GM12878 (cell line): ENCODE measurements around the gene SP3. TPM values are rescaled to one million over a fixed set of nuclear protein-coding genes. Genes with fewer than 3 reads are reported as not detected.
A peak's percentile ranks its signal among the peaks of the same experiment; 100 is the strongest.

Experiments used
- ATAC-seq: fragments of 200-7000 bp; cut with Tn5 transposase; 3 replicates; pipeline ENCODE4 v1.9.1; 2020; ENCODE audit warnings: mild to moderate bottlenecking, moderate library complexity
- BruUV-seq: library from RNA; stranded (reverse); fragments of 400-500 nt; replicated peaks from 2 replicates; lab custom pipeline; 2021; lab: Mats Ljungman, UMichigan
- CTCF ChIA-PET: fragments of 300-600 bp; sonication (Branson Sonifier 250); formaldehyde crosslinking; extraction: SDS; loops from one replicate; lab custom pipeline; 2021; ENCODE audit warnings: inconsistent platforms; lab: Yijun Ruan, JAX
- POLR2A ChIA-PET: fragments of 350-600 bp; formaldehyde crosslinking; extraction: SDS; loops from one replicate; lab custom pipeline; 2021; ENCODE audit warnings: inconsistent platforms; lab: Charles Lee
- RAD21 ChIA-PET: fragments of 300-600 bp; sonication (Branson Sonifier 250); formaldehyde crosslinking; loops from one replicate; lab custom pipeline; 2023; ENCODE audit warnings: antibody characterized with exemption; ENCODE audit not compliant: unreplicated experiment; lab: Charles Lee
- SMC1A ChIA-PET: fragments of 300-600 bp; sonication (Branson Sonifier 250); formaldehyde crosslinking; loops from one replicate; lab custom pipeline; 2023; ENCODE audit not compliant: unreplicated experiment, uncharacterized antibody; lab: Charles Lee
- DNase-seq: peaks from one replicate; pipeline ENCODE4 v3.0.0-alpha.2; 2011; ENCODE audit warnings: low read depth, low spot score
- FAIRE-seq: peaks from 3 replicates; lab custom pipeline; 2011; peaks lifted over from hg19 to GRCh38; lab: Jason Lieb, UNC
- H2AFZ ChIP-seq: 2 replicates; pipeline ENCODE4 v1.6.0; 2011; ENCODE audit warnings: low read depth, low read length, control low read depth; ENCODE audit not compliant: control insufficient read depth
- H3K27ac ChIP-seq: 2 replicates; pipeline ENCODE4 v1.5.1; 2011; ENCODE audit warnings: control low read depth; ENCODE audit not compliant: control insufficient read depth, insufficient read depth
- H3K27me3 ChIP-seq, 2 experiments: replicated peaks in 1 of 2; 2 replicates each; pipeline versions ENCODE4 v1.6.0 to v1.6.1; 2011; ENCODE audit warnings: low read length in 1 of 2; ENCODE audit not compliant: control insufficient read depth in 2 of 2, insufficient read depth in 2 of 2
- H3K36me3 ChIP-seq, 2 experiments: 2 replicates each; pipeline ENCODE4 v1.5.1; 2011; ENCODE audit warnings: low read length in 1 of 2; ENCODE audit not compliant: control insufficient read depth in 2 of 2, insufficient read depth in 2 of 2
- H3K4me1 ChIP-seq: 2 replicates; pipeline ENCODE4 v1.6.1; 2011; ENCODE audit warnings: mild to moderate bottlenecking, low read length, moderate library complexity, mixed read lengths; ENCODE audit not compliant: control insufficient read depth, insufficient read depth
- H3K4me2 ChIP-seq: 2 replicates; pipeline ENCODE4 v1.6.0; 2011; ENCODE audit warnings: control low read depth; ENCODE audit not compliant: control insufficient read depth, insufficient read depth
- H3K4me3 ChIP-seq: fragments of 200-600 bp; sonication (generic); 2 replicates; pipeline ENCODE4 v1.5.1; 2016
- H3K79me2 ChIP-seq: 2 replicates; pipeline ENCODE4 v1.6.0; 2011; ENCODE audit warnings: low read length; ENCODE audit not compliant: control insufficient read depth, insufficient read depth
- H3K9ac ChIP-seq: 2 replicates; pipeline ENCODE4 v1.8.0; 2011; ENCODE audit warnings: low read length, control low read depth, mixed read lengths; ENCODE audit not compliant: control insufficient read depth, insufficient read depth
- H3K9me3 ChIP-seq: replicated peaks from 3 replicates; pipeline ENCODE4 v1.5.1; 2011; ENCODE audit warnings: mild to moderate bottlenecking, low read length; ENCODE audit not compliant: control insufficient read depth, insufficient read depth
- H4K20me1 ChIP-seq: 2 replicates; pipeline ENCODE4 v1.6.0; 2011; ENCODE audit not compliant: control insufficient read depth, insufficient read depth
- CBX5 ChIP-seq: sonication (generic); IDR thresholded peaks from 2 replicates; pipeline ENCODE4 v1.6.1; 2016; ENCODE audit warnings: low read depth, moderate library complexity, mild to moderate bottlenecking, inconsistent platforms
- LARP7 ChIP-seq: fragments of 450-650 bp; IDR thresholded peaks from 2 replicates; pipeline ENCODE4 v1.6.1; 2017; ENCODE audit warnings: mild to moderate bottlenecking
- NFXL1 ChIP-seq: fragments of 450-650 bp; IDR thresholded peaks from 2 replicates; pipeline ENCODE4 v1.6.1; 2017; ENCODE audit warnings: antibody characterized with exemption, mild to moderate bottlenecking, borderline replicate concordance
- NKRF ChIP-seq: fragments of 450-650 bp; conservative IDR thresholded peaks from 2 replicates; pipeline ENCODE4 v1.6.1; 2017; ENCODE audit warnings: mild to moderate bottlenecking, moderate library complexity
- STAT1 ChIP-seq: fragments of 450-650 bp; conservative IDR thresholded peaks from 2 replicates; pipeline ENCODE4 v1.6.1; 2014; ENCODE audit warnings: antibody characterized with exemption, mild to moderate bottlenecking
- WGBS: methylation state at CpG from one replicate; pipeline ENCODE4 v1.1.6; 2016; ENCODE audit warnings: low lambda C conversion rate; ENCODE audit not compliant: insufficient replicate concordance, insufficient coverage; ENCODE audit errors: missing lambda C conversion rate; 5-methylcytosine and 5-hydroxymethylcytosine counted together
- in situ Hi-C: fragments of 300-500 bp; cut with MboI; formaldehyde crosslinking; loops from 9 replicates; pipeline ENCODE4 v1.14.3; 2018; ENCODE audit warnings: mixed read lengths
- intact Hi-C: fragments of 100-400 bp; cut with micrococcal nuclease; formaldehyde crosslinking; loops from one replicate; pipeline ENCODE4 v1.14.2; 2022; ENCODE audit not compliant: unreplicated experiment
- polyA plus RNA-seq, 11 experiments: library from polyadenylated mRNA; depleted of rRNA in 4 of 11; unstranded in 6 of 11; stranded (reverse) in 5 of 11; fragments of >200 nt; fragmentation: Nextera tagmentation in 4 of 11; fragmentation: Illumina TruSeq in 1 of 11; extraction: Ambion mirVana in 4 of 11; extraction: Trizol in 1 of 11; gene quantifications; 1 replicate in 1 of 11; 2 replicates in 10 of 11; pipeline versions ENCODE4 v1.2.1 to v1.2.3, GENCODE V29; 2011 to 2016; ENCODE audit warnings: inconsistent platforms in 2 of 11, missing spikeins in 2 of 11, low read depth in 1 of 11
- total RNA-seq, 4 experiments: library from RNA; depleted of rRNA in 3 of 4; stranded (reverse); fragments of >200 nt in 3 of 4; fragmentation: Illumina TruSeq in 1 of 4; extraction: Trizol in 1 of 4; gene quantifications; 2 replicates each; pipeline versions ENCODE4 v1.2.1 to v1.2.3, GENCODE V29; 2013 to 2021

Gene SP3
- total and polyA plus RNA-seq, 10 of the 15 experiments (the other 5 are each of a cell fraction or from before 2014, with no cell fraction given): 9.9 to 87.6 (median 52.4) TPM

DNA sequence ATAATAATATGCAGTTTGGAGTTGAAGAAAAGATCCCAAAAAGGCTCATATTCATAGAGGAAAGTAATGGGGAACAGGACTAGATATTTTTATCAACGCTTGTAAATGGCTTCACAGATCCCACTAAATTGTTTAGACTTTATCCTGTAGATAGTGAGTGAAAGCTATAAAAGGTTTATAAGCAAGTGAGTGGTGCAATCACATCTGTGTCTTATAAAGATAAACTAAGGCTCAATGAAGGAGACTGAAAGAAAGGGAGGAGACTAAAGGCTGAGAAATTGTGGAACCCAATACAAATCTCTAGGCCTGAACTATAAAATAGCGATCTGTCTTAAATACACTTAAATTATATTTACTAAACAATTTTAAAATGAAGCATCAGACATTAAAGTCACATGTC, 7.7 kb downstream of the SP3 start:
- H3K9ac ChIP-seq: no peak overlapping the region
- no peak for ATAC-seq
- no peak for FAIRE-seq
- no peak overlapping the region for H3K27ac ChIP-seq
- peaks cover 99% of the 10 kb centered on the region for H3K79me2 ChIP-seq
- H3K27me3 ChIP-seq: no peaks in the 10 kb centered on the region
- H3K4me3 ChIP-seq: 0 out of 2 replicates have a peak overlapping the region, but pooled peaks have one; percentile 18
- in situ Hi-C loops: no loop called here
- CTCF ChIA-PET: no interaction called here
- no peaks in the 10 kb centered on the region; the same call in 1 of the 3 replicates for H3K9me3 ChIP-seq
- WGBS: 95% methylated on average over 2 of the region's 2 CpGs
- RAD21 ChIA-PET: no interaction called here
- SMC1A ChIA-PET: interaction anchor here (1.6 kb wide), 1 partner anchor 13 kb away, joined by 3 read pairs; no protein-coding TSS in a partner anchor
- no peak overlapping the region for H2AFZ ChIP-seq
- no peak overlapping the region; the same call in 1 of the 2 replicates for H3K4me2 ChIP-seq
- no TSS peak for BruUV-seq
- POLR2A ChIA-PET: interaction anchor here (1.0 to 1.2 kb wide), 2 partner anchors 13 to 17 kb away, joined by 3 to 4 read pairs; no protein-coding TSS in a partner anchor
- H4K20me1 ChIP-seq: peaks cover 3% of the 10 kb centered on the region; the same call in 1 of the 2 replicates
- intact Hi-C loops: loop anchor here (10.0 kb wide), 1 partner anchor 387 kb away; no protein-coding TSS in a partner anchor
- no peak for TF ChIP-seq NFXL1
- no peak for TF ChIP-seq LARP7
- TF ChIP-seq NKRF: no peak
- TF ChIP-seq CBX5: no peak
- no peak for TF ChIP-seq STAT1
- DNase-seq: no peak
- no peaks in the 10 kb centered on the region for H3K4me1 ChIP-seq
- H3K36me3 ChIP-seq: peaks cover 7 to 23% of the 10 kb centered on the region in 2 experiments
